UCSD-AML1 (cell line): ENCODE results near the gene KDM8.

Experiments used
- DNase-seq: peaks from one replicate; lab custom pipeline; 2025; ENCODE audit not compliant: unreplicated experiment; lab: John Stamatoyannopoulos, UW

Gene KDM8

GRCh38 chr16:27228621-27229501, 25.5 kb downstream of the KDM8 start:
- peak; percentile 58 for DNase-seq

DNA sequence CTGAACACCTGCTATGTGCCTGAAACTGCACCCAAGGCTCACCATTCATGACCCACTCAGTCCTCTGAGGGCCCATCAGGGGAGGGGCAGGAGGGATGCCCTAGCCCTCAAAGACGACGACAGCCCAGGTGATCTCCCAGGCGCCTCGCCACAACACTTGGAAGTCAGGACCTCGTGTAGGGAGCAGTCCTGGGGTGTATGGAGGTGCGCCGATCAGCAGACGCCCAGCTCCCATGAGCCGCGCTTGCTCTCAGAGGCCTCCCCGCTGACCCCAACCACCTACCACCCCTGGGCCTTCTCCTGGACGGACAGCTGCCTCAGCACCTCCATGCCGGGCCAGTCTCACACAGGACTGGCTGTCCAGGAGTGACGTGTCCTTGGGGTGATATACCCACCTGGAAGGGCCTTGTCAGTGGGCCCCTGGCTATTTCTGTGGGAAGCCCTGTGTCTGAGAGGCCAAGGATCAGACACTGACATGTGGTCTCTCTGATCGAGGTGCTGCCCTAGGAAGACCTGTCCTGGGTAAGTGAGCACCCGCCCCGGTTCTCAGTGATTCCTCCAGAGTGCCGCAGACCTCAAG, 26.7 kb downstream of the KDM8 start:
- DNase-seq: no peak

- no peak for DNase-seq
Measured at GRCh38 chr16:27230562-27231001, 27.3 kb downstream of the KDM8 start.

GRCh38 chr16:27231692-27232060, 28.4 kb downstream of the KDM8 start:
- DNase-seq: no peak

GRCh38 chr16:27232061-27232900, 29.0 kb downstream of the KDM8 start:
- peak; percentile 51 for DNase-seq

GRCh38 chr16:27232901-27233625, 29.7 kb downstream of the KDM8 start:
- no peak for DNase-seq

DNA sequence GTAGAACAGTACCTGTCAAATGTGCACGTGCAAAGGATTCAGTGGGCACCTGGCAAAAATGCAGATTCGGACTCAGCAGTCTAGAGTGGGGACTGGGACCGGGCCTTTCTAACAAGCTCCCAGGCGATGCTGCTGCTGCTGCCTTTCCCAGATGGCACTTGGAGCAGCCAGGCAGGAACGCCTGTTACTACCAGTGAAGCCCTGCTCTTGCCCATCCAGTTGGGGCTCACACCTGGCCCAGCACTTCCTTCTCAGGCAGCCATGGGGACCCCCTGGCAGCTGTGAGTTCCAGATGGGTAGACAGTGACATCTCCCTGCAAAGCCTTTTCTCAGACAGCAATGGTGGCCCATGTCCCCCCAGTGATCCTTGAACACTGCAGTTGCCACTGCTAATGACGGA, 30.4 kb downstream of the KDM8 start:
- DNase-seq: no peak

DNA sequence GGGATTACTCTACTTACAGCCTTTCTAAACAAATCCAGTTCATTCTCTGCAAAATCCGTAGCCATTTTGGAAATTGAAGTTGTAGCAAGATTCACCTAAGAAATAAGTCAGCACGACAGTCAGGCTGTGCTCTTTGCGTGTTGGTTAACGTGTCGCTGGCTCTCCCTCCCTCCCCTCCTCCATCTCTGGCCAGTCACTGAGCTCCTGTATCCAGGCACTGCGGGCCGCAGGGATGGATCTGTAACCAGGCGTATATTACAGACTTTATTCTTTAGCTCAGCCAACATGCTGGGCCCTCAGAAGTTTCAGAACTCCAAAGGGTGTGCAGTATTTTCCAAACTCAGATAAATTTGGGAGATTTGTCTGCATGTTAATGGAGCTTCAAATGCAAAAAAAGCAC, 30.8 kb downstream of the KDM8 start:
- no peak for DNase-seq

DNA sequence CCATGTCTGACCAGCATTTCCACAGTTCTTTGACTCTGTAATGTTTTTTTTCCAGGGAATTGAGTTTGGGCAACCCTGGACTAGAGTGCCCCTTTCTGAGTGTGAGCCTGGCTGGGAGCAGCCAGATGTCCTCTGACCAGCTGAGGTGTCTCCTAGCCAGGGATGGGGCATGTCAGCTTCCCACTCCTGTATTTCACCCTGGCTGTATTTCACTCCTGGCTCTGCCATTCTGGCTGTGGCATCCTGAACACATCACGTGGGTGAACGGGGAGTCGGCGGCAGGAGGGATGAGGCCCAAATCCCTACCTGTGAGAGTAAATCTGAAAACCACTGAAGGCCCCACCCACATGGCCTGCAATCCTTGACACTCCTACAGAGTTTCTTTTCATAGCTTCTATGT, 31.3 kb downstream of the KDM8 start:
- no peak for DNase-seq

DNA sequence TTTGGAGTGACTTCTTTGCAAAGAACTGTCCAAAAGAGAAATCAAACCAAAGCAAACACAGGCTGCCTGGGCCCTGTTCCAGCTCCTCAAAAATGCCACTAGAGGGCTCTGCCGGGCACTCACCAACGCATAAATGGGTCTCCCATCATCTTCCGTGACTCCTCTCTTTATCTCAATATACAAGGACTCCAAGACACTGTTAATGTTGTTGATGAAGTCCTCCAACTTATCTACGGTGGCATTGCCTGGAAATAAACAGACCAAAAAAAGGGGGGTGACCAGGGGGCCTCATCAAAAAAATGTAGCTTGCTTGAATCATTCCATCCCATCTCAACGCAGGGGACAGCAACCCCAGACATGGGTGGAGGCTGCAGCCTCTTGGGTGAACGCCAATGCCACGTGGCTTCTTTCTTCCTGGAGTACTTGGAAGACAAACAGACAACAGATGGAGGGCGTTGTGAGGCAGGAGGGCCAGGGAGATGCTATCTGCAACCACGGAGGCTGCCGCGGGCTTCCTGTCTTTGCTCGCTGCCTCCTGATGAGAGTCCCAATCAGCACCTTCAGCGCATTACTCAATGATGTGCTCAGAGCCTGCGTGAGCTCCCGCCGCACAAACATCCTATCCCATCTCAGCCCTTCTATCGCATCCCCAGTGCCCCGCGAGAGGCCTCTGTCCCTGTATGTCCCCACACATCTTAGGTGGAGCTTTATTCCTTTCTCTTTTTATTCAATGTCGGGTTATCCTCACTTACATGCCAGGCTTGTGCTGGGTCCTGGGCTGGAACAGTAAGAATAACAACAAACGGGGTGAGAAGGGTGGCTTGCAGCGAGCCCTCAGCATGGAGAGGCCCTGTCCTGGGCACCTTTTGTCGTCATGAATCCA, 32.0 kb downstream of the KDM8 start:
- DNase-seq: peak; percentile 64

DNA sequence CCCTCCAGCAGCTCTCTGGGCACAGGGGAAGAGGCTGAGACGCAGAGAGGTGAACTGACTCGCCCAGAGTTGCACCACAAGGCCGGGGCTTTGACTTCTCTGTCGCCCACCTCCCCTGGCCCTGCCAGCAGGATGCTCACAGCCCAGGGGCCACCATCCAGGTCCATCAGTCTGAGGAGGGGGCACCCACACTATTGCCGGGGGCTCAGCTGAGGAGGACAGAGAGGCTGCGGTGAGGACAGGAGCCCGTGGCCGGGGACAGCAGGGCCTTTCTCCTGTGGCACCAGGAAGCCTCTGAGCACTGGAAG, 32.6 kb downstream of the KDM8 start:
- DNase-seq: no peak

DNA sequence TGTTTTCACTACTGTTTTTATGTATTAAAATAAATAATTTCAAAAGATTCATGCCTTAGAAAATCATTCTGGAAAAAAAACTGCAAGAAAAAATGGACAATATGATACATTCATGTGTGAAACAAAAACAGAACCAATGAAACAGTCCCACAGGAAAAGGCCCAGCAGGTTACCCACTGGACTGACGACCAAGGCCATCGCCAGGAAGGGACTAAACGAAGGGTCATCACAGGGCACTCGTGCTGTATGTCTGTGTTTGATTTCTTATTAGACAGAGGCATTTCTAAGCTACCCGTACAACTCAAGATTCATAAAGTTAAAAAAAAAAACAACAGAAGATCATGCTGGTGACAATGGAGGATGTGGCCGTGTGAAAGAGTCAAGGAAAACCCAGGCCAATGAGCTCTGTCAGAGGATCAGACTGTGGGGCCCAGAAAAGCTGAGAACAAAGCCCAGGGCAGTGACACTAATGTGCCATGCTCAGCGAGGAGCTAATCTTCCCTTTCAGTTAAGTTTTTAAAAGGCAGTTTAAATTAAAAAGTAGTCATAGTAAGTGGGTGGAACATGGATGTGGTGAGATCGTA, 33.4 kb downstream of the KDM8 start:
- no peak for DNase-seq

GRCh38 chr16:27237219-27238015, 34.1 kb downstream of the KDM8 start:
- peak; percentile 79 for DNase-seq

GRCh38 chr16:27238016-27238587, 34.8 kb downstream of the KDM8 start:
- DNase-seq: no peak

DNA sequence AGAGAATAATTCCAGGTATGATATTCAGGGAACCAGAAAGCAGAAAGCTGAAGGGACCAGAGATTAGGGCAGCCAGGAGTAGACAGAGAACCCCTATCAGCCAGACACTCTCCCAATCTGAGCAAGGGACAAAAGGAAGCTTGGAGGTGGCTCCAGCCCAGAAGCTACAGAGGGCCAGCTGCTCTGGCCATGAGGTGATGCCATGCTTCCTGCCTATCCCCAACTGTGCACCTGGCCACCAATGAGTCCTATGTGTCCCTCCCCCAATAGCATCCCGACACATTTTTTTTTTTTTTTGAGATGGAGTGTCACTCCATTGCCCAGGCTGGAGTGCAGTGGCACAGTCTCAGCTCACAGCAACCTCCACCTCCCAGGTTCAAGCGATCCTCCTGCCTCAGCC, 35.3 kb downstream of the KDM8 start:
- no peak for DNase-seq

DNA sequence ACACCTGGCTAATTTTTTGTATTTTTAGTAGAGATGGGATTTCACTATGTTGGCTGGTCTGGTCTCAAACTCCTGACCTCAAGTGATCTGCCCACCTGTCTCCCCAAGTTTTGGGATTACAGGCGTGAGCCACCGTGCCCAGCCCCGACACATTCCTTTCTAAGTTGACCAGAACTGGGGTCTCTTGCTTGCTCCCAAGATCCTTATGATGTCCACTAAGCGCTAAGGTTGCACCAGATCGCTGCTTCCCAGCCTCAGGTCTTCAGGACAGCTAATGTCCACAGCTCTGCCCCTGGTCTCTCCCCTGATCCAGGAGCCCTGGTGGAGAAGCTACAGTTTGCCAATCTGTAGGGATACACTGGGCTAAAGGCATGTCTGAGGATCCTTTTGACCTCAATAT, 35.7 kb downstream of the KDM8 start:
- no peak for DNase-seq

GRCh38 chr16:27239906-27240655, 36.8 kb downstream of the KDM8 start:
- no peak for DNase-seq

DNA sequence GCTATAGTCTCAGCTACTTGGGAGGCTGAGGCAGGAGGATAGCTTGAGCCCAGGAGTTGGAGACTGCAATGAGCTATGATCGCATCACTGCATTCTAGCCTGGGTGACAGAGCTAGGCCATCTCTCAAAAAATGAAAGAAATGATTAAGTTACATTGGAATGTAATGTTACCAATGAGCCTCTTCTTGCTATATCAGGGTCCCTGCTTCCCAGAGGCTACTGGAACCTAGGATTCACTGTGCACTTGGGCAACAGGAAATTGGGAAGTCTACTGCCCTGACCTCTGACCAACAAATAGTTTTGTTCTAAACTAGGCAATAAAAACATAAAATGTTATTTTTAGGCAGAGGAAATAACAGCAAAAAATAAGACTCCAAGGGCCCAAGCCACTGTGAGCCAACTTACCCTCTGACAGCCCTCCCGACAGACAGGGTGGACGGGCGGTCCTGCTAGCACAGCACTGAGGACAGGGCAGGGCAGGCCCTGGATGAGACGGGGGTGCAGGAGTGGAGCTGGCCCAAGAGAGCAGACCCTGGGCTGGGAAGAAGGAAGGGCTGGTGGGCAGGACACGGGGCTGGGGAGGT, 37.7 kb downstream of the KDM8 start:
- no peak for DNase-seq
